ENCODE data around the gene STK33.

DNA sequence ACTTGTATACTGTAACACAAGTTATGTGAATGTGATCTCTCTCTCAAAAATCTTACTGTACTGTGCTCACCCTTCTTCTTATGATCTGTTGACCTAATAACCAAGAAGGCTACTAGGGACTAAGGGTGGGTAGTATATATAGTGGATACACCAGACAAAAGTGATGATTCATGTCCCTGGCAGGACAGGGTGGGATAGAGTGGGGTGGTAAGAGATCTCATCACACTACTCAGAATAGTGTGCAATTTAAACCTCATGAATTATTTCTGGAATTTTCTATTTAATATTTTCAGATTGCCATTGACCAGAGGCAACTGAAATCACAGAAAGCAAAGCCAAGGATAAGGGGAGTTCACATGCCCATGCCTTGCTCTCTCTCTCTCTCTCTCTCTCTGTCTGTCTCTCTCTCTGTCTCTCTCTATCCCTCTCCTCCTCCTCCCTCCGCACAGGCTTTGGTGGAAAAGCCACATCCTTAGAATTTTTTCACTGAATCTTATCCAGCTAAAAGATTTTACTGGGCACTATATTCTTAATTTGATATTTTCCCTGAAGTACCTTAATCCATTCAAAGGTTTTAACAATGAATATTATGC lies 12.0 kb upstream of the STK33 start:
- no peak for TF ChIP-seq POLR2A (IDR thresholded peaks at IDR 0.05)
- TF ChIP-seq, protein P1, sequence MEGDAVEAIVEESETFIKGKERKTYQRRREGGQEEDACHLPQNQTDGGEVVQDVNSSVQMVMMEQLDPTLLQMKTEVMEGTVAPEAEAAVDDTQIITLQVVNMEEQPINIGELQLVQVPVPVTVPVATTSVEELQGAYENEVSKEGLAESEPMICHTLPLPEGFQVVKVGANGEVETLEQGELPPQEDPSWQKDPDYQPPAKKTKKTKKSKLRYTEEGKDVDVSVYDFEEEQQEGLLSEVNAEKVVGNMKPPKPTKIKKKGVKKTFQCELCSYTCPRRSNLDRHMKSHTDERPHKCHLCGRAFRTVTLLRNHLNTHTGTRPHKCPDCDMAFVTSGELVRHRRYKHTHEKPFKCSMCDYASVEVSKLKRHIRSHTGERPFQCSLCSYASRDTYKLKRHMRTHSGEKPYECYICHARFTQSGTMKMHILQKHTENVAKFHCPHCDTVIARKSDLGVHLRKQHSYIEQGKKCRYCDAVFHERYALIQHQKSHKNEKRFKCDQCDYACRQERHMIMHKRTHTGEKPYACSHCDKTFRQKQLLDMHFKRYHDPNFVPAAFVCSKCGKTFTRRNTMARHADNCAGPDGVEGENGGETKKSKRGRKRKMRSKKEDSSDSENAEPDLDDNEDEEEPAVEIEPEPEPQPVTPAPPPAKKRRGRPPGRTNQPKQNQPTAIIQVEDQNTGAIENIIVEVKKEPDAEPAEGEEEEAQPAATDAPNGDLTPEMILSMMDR (IDR thresholded peaks at IDR 0.05), result no peak

Data from body of pancreas (tissue), 4 donors.